WTC11 (cell line): ENCODE measurements around the gene FILIP1L. TPM values are rescaled to one million over a fixed set of nuclear protein-coding genes. Genes with fewer than 3 reads are reported as not detected.

ENCODE experiments used
- ATAC-seq: fragments of 200-7000 bp; cut with Tn5 transposase; 2 replicates; pipeline ENCODE4 v1.10.0; 2021; ENCODE audit warnings: mild to moderate bottlenecking, moderate library complexity
- CTCF ChIA-PET: fragments of 300-600 bp; sonication (Branson Sonifier 250); formaldehyde crosslinking; loops from one replicate; lab custom pipeline; 2021; ENCODE audit warnings: antibody characterized with exemption; lab: Charles Lee
- POLR2A ChIA-PET: fragments of 350-600 bp; sonication (Branson Sonifier 250); formaldehyde crosslinking; loops from one replicate; lab custom pipeline; 2021; ENCODE audit warnings: antibody characterized with exemption; lab: Charles Lee
- DNase-seq: peaks from one replicate; pipeline ENCODE4 v3.0.0; 2021; ENCODE audit warnings: low spot score
- H3K27ac Mint-ChIP-seq: 2 replicates; pipeline ENCODE4 v1.8.0; 2021; ENCODE audit warnings: mixed read lengths
- H3K27me3 Mint-ChIP-seq: 2 replicates; pipeline ENCODE4 v1.8.0; 2021; ENCODE audit warnings: low read depth, mild to moderate bottlenecking, moderate library complexity, mixed read lengths
- H3K36me3 Mint-ChIP-seq: 2 replicates; pipeline ENCODE4 v1.8.0; 2021; ENCODE audit warnings: mixed read lengths
- H3K4me1 Mint-ChIP-seq: 2 replicates; pipeline ENCODE4 v1.8.0; 2022; ENCODE audit warnings: mixed read lengths
- H3K4me3 Mint-ChIP-seq: 2 replicates; pipeline ENCODE4 v1.8.0; 2021; ENCODE audit warnings: mild to moderate bottlenecking, moderate library complexity, mixed read lengths
- H3K9me3 Mint-ChIP-seq: 2 replicates; pipeline ENCODE4 v1.8.0; 2021; ENCODE audit warnings: mixed read lengths
- ATF1 ChIP-seq: sonication (generic); formaldehyde crosslinking; IDR thresholded peaks from 2 replicates; pipeline ENCODE4 v1.8.1; 2023; ENCODE audit warnings: mild to moderate bottlenecking, moderate library complexity, missing genetic modification reagents
- CREB1 ChIP-seq: sonication (generic); formaldehyde crosslinking; IDR thresholded peaks from 2 replicates; pipeline ENCODE4 v1.8.0; 2023; ENCODE audit warnings: mild to moderate bottlenecking, missing genetic modification reagents
- CREM ChIP-seq: sonication (generic); formaldehyde crosslinking; IDR thresholded peaks from 2 replicates; pipeline ENCODE4 v1.8.1; 2022; ENCODE audit warnings: mild to moderate bottlenecking, missing genetic modification reagents, moderate library complexity
- EMX1 ChIP-seq: fragments of 250-450 bp; sonication (Bioruptor Pico); IDR thresholded peaks from 2 replicates; pipeline ENCODE4 v1.8.0; 2021; ENCODE audit warnings: mild to moderate bottlenecking
- ETV6 ChIP-seq: sonication (generic); formaldehyde crosslinking; IDR thresholded peaks from 2 replicates; pipeline ENCODE4 v1.8.1; 2022; ENCODE audit warnings: mild to moderate bottlenecking, missing genetic modification reagents
- FOXP1 ChIP-seq: sonication (generic); formaldehyde crosslinking; IDR thresholded peaks from 2 replicates; pipeline ENCODE4 v1.8.0; 2022; ENCODE audit warnings: missing genetic modification reagents, mild to moderate bottlenecking, moderate library complexity, borderline replicate concordance
- GRHL2 ChIP-seq: fragments of 250-450 bp; sonication (Bioruptor Pico); IDR thresholded peaks from 2 replicates; pipeline ENCODE4 v1.8.0; 2022; ENCODE audit warnings: mild to moderate bottlenecking, moderate library complexity; ENCODE audit not compliant: insufficient replicate concordance, severe bottlenecking
- IRF2 ChIP-seq: sonication (generic); formaldehyde crosslinking; IDR thresholded peaks from 2 replicates; pipeline ENCODE4 v1.8.0; 2022; ENCODE audit warnings: low read depth, missing genetic modification reagents, borderline replicate concordance
- NFE2L1 ChIP-seq: sonication (generic); formaldehyde crosslinking; IDR thresholded peaks from 2 replicates; pipeline ENCODE4 v1.8.1; 2023; ENCODE audit warnings: missing genetic modification reagents
- NR1H2 ChIP-seq: sonication (generic); formaldehyde crosslinking; IDR thresholded peaks from 2 replicates; pipeline ENCODE4 v1.9.0; 2021; ENCODE audit warnings: mild to moderate bottlenecking, moderate library complexity, missing genetic modification reagents
- RORB ChIP-seq: fragments of 250-450 bp; sonication (Bioruptor Pico); IDR thresholded peaks from 2 replicates; pipeline ENCODE4 v1.9.0; 2021; ENCODE audit warnings: mild to moderate bottlenecking
- SMAD3 ChIP-seq: sonication (generic); formaldehyde crosslinking; IDR thresholded peaks from 2 replicates; pipeline ENCODE4 v1.8.0; 2022; ENCODE audit warnings: missing genetic modification reagents, mild to moderate bottlenecking, borderline replicate concordance
- SP1 ChIP-seq: sonication (generic); formaldehyde crosslinking; conservative IDR thresholded peaks from 2 replicates; pipeline ENCODE4 v1.8.1; 2022; ENCODE audit warnings: missing genetic modification reagents
- TEAD1 ChIP-seq: sonication (generic); formaldehyde crosslinking; IDR thresholded peaks from 2 replicates; pipeline ENCODE4 v1.8.0; 2022; ENCODE audit warnings: mild to moderate bottlenecking, missing genetic modification reagents
- ZNF232 ChIP-seq: sonication (generic); formaldehyde crosslinking; IDR thresholded peaks from 2 replicates; pipeline ENCODE4 v1.8.0; 2022; ENCODE audit warnings: mild to moderate bottlenecking, missing genetic modification reagents
- ZNF396 ChIP-seq: fragments of 250-450 bp; sonication (Bioruptor Pico); IDR thresholded peaks from 2 replicates; pipeline ENCODE4 v1.8.0; 2021; ENCODE audit warnings: mild to moderate bottlenecking, moderate library complexity, borderline replicate concordance
- ZNF416 ChIP-seq: fragments of 250-450 bp; sonication (Bioruptor Pico); IDR thresholded peaks from 2 replicates; pipeline ENCODE4 v1.9.0; 2021; ENCODE audit warnings: mild to moderate bottlenecking, inconsistent platforms
- ZNF671 ChIP-seq: fragments of 250-450 bp; sonication (Bioruptor Pico); IDR thresholded peaks from 2 replicates; pipeline ENCODE4 v1.8.0; 2021; ENCODE audit warnings: mild to moderate bottlenecking
- total RNA-seq: library from RNA; stranded (reverse); gene quantifications from 3 replicates; pipeline ENCODE4 v1.2.3, GENCODE V29; 2021
- TF ChIP-seq, protein P1 (sequence below): sonication (generic); formaldehyde crosslinking; IDR thresholded peaks from 2 replicates; pipeline ENCODE4 v1.8.1; 2023; ENCODE audit warnings: mild to moderate bottlenecking, missing genetic modification reagents
- TF ChIP-seq, protein P2 (sequence below): sonication (generic); formaldehyde crosslinking; IDR thresholded peaks from 2 replicates; pipeline ENCODE4 v1.8.0; 2022; ENCODE audit warnings: mild to moderate bottlenecking, missing genetic modification reagents
- TF ChIP-seq, protein P3 (sequence below): sonication (generic); formaldehyde crosslinking; IDR thresholded peaks from 2 replicates; pipeline ENCODE4 v1.8.0; 2022; ENCODE audit warnings: mild to moderate bottlenecking, missing genetic modification reagents
- TF ChIP-seq, protein P4 (sequence below): sonication (generic); formaldehyde crosslinking; IDR thresholded peaks from 2 replicates; pipeline ENCODE4 v1.8.1; 2023; ENCODE audit warnings: mild to moderate bottlenecking, missing genetic modification reagents
- TF ChIP-seq, protein P5 (sequence below): fragments of 250-450 bp; sonication (Bioruptor Pico); IDR thresholded peaks from 2 replicates; pipeline ENCODE4 v1.9.0; 2021; ENCODE audit warnings: mild to moderate bottlenecking
- TF ChIP-seq, protein P6 (sequence below): sonication (generic); formaldehyde crosslinking; IDR thresholded peaks from 2 replicates; pipeline ENCODE4 v1.8.0; 2022; ENCODE audit warnings: mild to moderate bottlenecking, missing genetic modification reagents
- TF ChIP-seq, protein P7 (sequence below): sonication (generic); formaldehyde crosslinking; IDR thresholded peaks from 2 replicates; pipeline ENCODE4 v1.8.1; 2023; ENCODE audit warnings: mild to moderate bottlenecking, missing genetic modification reagents, borderline replicate concordance

Gene FILIP1L
- total RNA-seq, 1 experiment from 2014 or later, result 0.17 TPM

DNA sequence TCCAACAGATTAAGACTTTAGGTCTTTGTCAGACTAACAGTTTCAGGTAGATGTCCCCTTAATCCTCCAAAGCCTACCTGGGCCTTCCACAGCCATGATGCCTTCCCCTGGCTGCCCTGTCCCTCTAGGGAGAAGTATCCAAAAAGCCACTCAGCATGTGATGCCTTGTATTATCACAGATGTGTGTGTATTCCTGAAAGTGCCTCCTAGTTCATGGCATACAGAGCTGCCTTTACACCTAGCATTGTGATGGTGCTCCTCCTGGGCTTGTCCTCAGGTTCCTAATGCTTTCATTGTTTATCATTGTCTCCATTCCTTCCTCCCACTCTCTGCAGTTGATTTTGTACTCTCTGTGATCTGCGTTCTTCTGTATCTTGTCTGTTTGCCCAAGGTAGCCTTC lies 253.1 kb downstream of the FILIP1L start (continued):
- TF ChIP-seq, protein P1, sequence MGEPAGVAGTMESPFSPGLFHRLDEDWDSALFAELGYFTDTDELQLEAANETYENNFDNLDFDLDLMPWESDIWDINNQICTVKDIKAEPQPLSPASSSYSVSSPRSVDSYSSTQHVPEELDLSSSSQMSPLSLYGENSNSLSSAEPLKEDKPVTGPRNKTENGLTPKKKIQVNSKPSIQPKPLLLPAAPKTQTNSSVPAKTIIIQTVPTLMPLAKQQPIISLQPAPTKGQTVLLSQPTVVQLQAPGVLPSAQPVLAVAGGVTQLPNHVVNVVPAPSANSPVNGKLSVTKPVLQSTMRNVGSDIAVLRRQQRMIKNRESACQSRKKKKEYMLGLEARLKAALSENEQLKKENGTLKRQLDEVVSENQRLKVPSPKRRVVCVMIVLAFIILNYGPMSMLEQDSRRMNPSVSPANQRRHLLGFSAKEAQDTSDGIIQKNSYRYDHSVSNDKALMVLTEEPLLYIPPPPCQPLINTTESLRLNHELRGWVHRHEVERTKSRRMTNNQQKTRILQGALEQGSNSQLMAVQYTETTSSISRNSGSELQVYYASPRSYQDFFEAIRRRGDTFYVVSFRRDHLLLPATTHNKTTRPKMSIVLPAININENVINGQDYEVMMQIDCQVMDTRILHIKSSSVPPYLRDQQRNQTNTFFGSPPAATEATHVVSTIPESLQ (CRISPR knock-in tag), result no peak
- no peak for TF ChIP-seq CREM
- TF ChIP-seq SP1 (CRISPR knock-in tag), result no peak
- TF ChIP-seq ZNF671, result no peak
- TF ChIP-seq RORB, result no peak
- no peak for TF ChIP-seq SMAD3
- TF ChIP-seq, protein P2, sequence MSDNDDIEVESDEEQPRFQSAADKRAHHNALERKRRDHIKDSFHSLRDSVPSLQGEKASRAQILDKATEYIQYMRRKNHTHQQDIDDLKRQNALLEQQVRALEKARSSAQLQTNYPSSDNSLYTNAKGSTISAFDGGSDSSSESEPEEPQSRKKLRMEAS, result no peak
- TF ChIP-seq EMX1 (CRISPR knock-in tag), result no peak
- TF ChIP-seq, protein P3, sequence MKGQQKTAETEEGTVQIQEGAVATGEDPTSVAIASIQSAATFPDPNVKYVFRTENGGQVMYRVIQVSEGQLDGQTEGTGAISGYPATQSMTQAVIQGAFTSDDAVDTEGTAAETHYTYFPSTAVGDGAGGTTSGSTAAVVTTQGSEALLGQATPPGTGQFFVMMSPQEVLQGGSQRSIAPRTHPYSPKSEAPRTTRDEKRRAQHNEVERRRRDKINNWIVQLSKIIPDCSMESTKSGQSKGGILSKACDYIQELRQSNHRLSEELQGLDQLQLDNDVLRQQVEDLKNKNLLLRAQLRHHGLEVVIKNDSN (CRISPR knock-in tag), result no peak
- TF ChIP-seq, protein P4, sequence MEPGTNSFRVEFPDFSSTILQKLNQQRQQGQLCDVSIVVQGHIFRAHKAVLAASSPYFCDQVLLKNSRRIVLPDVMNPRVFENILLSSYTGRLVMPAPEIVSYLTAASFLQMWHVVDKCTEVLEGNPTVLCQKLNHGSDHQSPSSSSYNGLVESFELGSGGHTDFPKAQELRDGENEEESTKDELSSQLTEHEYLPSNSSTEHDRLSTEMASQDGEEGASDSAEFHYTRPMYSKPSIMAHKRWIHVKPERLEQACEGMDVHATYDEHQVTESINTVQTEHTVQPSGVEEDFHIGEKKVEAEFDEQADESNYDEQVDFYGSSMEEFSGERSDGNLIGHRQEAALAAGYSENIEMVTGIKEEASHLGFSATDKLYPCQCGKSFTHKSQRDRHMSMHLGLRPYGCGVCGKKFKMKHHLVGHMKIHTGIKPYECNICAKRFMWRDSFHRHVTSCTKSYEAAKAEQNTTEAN (CRISPR knock-in tag), result no peak
- TF ChIP-seq GRHL2 (CRISPR knock-in tag), result no peak
- TF ChIP-seq NFE2L1 (CRISPR knock-in tag), result no peak
- no peak for TF ChIP-seq TEAD1 (CRISPR knock-in tag)
- no peak for TF ChIP-seq ZNF396 (CRISPR knock-in tag)
- TF ChIP-seq ETV6 (CRISPR knock-in tag), result no peak
- TF ChIP-seq, protein P5, sequence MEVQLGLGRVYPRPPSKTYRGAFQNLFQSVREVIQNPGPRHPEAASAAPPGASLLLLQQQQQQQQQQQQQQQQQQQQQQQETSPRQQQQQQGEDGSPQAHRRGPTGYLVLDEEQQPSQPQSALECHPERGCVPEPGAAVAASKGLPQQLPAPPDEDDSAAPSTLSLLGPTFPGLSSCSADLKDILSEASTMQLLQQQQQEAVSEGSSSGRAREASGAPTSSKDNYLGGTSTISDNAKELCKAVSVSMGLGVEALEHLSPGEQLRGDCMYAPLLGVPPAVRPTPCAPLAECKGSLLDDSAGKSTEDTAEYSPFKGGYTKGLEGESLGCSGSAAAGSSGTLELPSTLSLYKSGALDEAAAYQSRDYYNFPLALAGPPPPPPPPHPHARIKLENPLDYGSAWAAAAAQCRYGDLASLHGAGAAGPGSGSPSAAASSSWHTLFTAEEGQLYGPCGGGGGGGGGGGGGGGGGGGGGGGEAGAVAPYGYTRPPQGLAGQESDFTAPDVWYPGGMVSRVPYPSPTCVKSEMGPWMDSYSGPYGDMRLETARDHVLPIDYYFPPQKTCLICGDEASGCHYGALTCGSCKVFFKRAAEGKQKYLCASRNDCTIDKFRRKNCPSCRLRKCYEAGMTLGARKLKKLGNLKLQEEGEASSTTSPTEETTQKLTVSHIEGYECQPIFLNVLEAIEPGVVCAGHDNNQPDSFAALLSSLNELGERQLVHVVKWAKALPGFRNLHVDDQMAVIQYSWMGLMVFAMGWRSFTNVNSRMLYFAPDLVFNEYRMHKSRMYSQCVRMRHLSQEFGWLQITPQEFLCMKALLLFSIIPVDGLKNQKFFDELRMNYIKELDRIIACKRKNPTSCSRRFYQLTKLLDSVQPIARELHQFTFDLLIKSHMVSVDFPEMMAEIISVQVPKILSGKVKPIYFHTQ (CRISPR knock-in tag), result no peak
- TF ChIP-seq, all 79 proteins: peak for 0

DNA sequence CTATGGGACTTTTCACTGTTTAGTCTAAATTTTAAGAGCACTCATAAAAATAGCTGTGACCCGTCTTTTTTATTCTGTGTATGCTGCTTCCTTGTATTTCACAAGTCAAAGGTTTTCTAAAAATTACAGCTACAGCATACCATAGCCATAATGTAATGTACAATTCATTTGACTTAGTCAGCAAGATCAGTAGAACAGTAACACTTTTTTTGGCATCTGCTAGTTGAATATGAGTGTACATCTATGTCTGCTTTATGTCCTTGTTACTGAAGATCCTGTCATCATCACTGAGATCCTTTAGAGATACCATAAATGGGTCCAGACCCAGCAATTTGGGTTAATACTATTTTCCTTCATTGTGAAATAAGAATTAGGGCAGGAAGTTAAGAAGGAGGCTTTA lies 254.5 kb downstream of the FILIP1L start:
- H3K4me1 Mint-ChIP-seq, result peaks cover 18% of the 10 kb centered on the region
- H3K27ac Mint-ChIP-seq, result no peak overlapping the region
- no peak overlapping the region for H3K4me3 Mint-ChIP-seq
- no peak for DNase-seq
- ChIA-PET CTCF (interaction anchor here (0.7 to 1.8 kb wide), 2 partner anchors 16 to 394 kb away, joined by 3 to 4 read pairs; no protein-coding TSS in a partner anchor), POLR2A (no interaction called here)
- no peak for ATAC-seq
- H3K27me3 Mint-ChIP-seq, result no peaks in the 10 kb centered on the region; the same call in 1 of the 2 replicates
- H3K36me3 Mint-ChIP-seq, result peaks cover 5% of the 10 kb centered on the region; the same call in 1 of the 2 replicates
- peaks cover 5% of the 10 kb centered on the region for H3K9me3 Mint-ChIP-seq
- TF ChIP-seq TEAD1 (CRISPR knock-in tag) (no peak), IRF2 (CRISPR knock-in tag) (no peak), FOXP1 (CRISPR knock-in tag) (no peak), ATF1 (CRISPR knock-in tag) (no peak), CREB1 (no peak), ZNF416 (CRISPR knock-in tag) (no peak), ZNF232 (CRISPR knock-in tag) (no peak), NFE2L1 (CRISPR knock-in tag) (no peak), NR1H2 (CRISPR knock-in tag) (no peak)
- TF ChIP-seq, protein P6, sequence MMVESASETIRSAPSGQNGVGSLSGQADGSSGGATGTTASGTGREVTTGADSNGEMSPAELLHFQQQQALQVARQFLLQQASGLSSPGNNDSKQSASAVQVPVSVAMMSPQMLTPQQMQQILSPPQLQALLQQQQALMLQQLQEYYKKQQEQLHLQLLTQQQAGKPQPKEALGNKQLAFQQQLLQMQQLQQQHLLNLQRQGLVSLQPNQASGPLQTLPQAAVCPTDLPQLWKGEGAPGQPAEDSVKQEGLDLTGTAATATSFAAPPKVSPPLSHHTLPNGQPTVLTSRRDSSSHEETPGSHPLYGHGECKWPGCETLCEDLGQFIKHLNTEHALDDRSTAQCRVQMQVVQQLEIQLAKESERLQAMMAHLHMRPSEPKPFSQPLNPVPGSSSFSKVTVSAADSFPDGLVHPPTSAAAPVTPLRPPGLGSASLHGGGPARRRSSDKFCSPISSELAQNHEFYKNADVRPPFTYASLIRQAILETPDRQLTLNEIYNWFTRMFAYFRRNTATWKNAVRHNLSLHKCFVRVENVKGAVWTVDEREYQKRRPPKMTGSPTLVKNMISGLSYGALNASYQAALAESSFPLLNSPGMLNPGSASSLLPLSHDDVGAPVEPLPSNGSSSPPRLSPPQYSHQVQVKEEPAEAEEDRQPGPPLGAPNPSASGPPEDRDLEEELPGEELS (CRISPR knock-in tag), result no peak
- TF ChIP-seq, protein P7, sequence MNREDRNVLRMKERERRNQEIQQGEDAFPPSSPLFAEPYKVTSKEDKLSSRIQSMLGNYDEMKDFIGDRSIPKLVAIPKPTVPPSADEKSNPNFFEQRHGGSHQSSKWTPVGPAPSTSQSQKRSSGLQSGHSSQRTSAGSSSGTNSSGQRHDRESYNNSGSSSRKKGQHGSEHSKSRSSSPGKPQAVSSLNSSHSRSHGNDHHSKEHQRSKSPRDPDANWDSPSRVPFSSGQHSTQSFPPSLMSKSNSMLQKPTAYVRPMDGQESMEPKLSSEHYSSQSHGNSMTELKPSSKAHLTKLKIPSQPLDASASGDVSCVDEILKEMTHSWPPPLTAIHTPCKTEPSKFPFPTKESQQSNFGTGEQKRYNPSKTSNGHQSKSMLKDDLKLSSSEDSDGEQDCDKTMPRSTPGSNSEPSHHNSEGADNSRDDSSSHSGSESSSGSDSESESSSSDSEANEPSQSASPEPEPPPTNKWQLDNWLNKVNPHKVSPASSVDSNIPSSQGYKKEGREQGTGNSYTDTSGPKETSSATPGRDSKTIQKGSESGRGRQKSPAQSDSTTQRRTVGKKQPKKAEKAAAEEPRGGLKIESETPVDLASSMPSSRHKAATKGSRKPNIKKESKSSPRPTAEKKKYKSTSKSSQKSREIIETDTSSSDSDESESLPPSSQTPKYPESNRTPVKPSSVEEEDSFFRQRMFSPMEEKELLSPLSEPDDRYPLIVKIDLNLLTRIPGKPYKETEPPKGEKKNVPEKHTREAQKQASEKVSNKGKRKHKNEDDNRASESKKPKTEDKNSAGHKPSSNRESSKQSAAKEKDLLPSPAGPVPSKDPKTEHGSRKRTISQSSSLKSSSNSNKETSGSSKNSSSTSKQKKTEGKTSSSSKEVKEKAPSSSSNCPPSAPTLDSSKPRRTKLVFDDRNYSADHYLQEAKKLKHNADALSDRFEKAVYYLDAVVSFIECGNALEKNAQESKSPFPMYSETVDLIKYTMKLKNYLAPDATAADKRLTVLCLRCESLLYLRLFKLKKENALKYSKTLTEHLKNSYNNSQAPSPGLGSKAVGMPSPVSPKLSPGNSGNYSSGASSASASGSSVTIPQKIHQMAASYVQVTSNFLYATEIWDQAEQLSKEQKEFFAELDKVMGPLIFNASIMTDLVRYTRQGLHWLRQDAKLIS (CRISPR knock-in tag), result no peak
